ENCODE results near the gene VSX1. TPM values are rescaled to one million over a fixed set of nuclear protein-coding genes. Genes with fewer than 3 reads are reported as not detected.

VSX1 gene
- total RNA-seq, 2 donors from 2014 or later: not detected

GRCh38 chr20:25061103-25061799, 20.7 kb downstream of the VSX1 start:
- no peak for DNase-seq
- no peak overlapping the region for H3K4me3 Mint-ChIP-seq

GRCh38 chr20:25059866-25060465, 22.0 kb downstream of the VSX1 start:
- Mint-ChIP-seq H3K36me3 (ENCODE audit: low read depth) (no peaks in the 10 kb centered on the region), H3K4me1 (peaks cover 3% of the 10 kb centered on the region), H3K27ac (no peak overlapping the region), H3K27me3 (ENCODE audit: insufficient read depth) (peaks cover 96% of the 10 kb centered on the region), H3K4me3 (no peak overlapping the region), H3K9me3 (no peaks in the 10 kb centered on the region)
- H3K27ac ChIP-seq (ENCODE audit: low read depth, low read length): no peak overlapping the region
- peaks cover 100% of the 10 kb centered on the region for H3K27me3 ChIP-seq (ENCODE audit: control insufficient read depth, insufficient read depth, low read length, poor library complexity, severe bottlenecking)
- no peaks in the 10 kb centered on the region for H3K36me3 ChIP-seq (ENCODE audit: control insufficient read depth, insufficient read depth, low read length)
- no peaks in the 10 kb centered on the region for H3K9me3 ChIP-seq (ENCODE audit: control insufficient read depth, low read length)
- no peak overlapping the region for H3K9ac ChIP-seq (ENCODE audit: extremely low read depth, low read length, poor library complexity, severe bottlenecking)
- 83 to 89% methylated on average over 2 to 8 of the region's 8 CpGs for WGBS, 2 experiments (ENCODE audit: insufficient coverage in 1 of 2, insufficient read length in 1 of 2)
- peak; percentile 36 for DNase-seq
- TF ChIP-seq CTCF (conservative IDR thresholded peaks at IDR 0.05): no peak
- H3K4me1 ChIP-seq (ENCODE audit: control insufficient read depth, insufficient read depth, low read length): no peaks in the 10 kb centered on the region
- H3K4me3 ChIP-seq (ENCODE audit: low read length): no peak overlapping the region

More at GRCh38 chr20:25061103-25061799, 20.7 kb downstream of the VSX1 start:
- Histone ChIP-seq H3K4me3 (ENCODE audit: low read length) (no peak overlapping the region), H3K9ac (ENCODE audit: extremely low read depth, low read length, poor library complexity, severe bottlenecking) (no peak overlapping the region), H3K36me3 (ENCODE audit: control insufficient read depth, insufficient read depth, low read length) (no peaks in the 10 kb centered on the region), H3K27ac (ENCODE audit: low read depth, low read length) (no peak overlapping the region), H3K4me1 (ENCODE audit: control insufficient read depth, insufficient read depth, low read length) (no peaks in the 10 kb centered on the region), H3K9me3 (ENCODE audit: control insufficient read depth, low read length) (no peaks in the 10 kb centered on the region), H3K27me3 (ENCODE audit: control insufficient read depth, insufficient read depth, low read length, poor library complexity, severe bottlenecking) (peaks cover 95% of the 10 kb centered on the region)
- 74 to 78% methylated on average over 6 of the region's 7 CpGs for WGBS, 2 experiments (ENCODE audit: insufficient coverage in 1 of 2, insufficient read length in 1 of 2)
- Mint-ChIP-seq H3K27ac (no peak overlapping the region), H3K36me3 (ENCODE audit: low read depth) (no peaks in the 10 kb centered on the region), H3K27me3 (ENCODE audit: insufficient read depth) (peaks cover 91% of the 10 kb centered on the region), H3K4me1 (peaks cover 5% of the 10 kb centered on the region), H3K9me3 (no peaks in the 10 kb centered on the region)
- TF ChIP-seq CTCF (conservative IDR thresholded peaks at IDR 0.05): no peak

- 67 to 69% methylated on average over 13 to 20 of the region's 20 CpGs for WGBS, 2 experiments (ENCODE audit: insufficient coverage in 1 of 2, insufficient read length in 1 of 2)
- no peak for TF ChIP-seq CTCF (conservative IDR thresholded peaks at IDR 0.05)
- H3K4me3 Mint-ChIP-seq: no peak overlapping the region
- H3K27me3 ChIP-seq (ENCODE audit: control insufficient read depth, insufficient read depth, low read length, poor library complexity, severe bottlenecking): peaks cover 100% of the 10 kb centered on the region
- H3K27ac Mint-ChIP-seq: no peak overlapping the region
- H3K36me3 ChIP-seq (ENCODE audit: control insufficient read depth, insufficient read depth, low read length): no peaks in the 10 kb centered on the region
- H3K9me3 ChIP-seq (ENCODE audit: control insufficient read depth, low read length): no peaks in the 10 kb centered on the region
- H3K9me3 Mint-ChIP-seq: no peaks in the 10 kb centered on the region
- no peak overlapping the region for H3K4me3 ChIP-seq (ENCODE audit: low read length)
- no peak overlapping the region for H3K27ac ChIP-seq (ENCODE audit: low read depth, low read length)
- H3K9ac ChIP-seq (ENCODE audit: extremely low read depth, low read length, poor library complexity, severe bottlenecking): no peak overlapping the region
- H3K4me1 Mint-ChIP-seq: peaks cover 3% of the 10 kb centered on the region
- no peaks in the 10 kb centered on the region for H3K36me3 Mint-ChIP-seq (ENCODE audit: low read depth)
- no peaks in the 10 kb centered on the region for H3K4me1 ChIP-seq (ENCODE audit: control insufficient read depth, insufficient read depth, low read length)
- DNase-seq: peak; percentile 57
- H3K27me3 Mint-ChIP-seq (ENCODE audit: insufficient read depth): peaks cover 98% of the 10 kb centered on the region
Measured at GRCh38 chr20:25058847-25059810, 22.8 kb downstream of the VSX1 start.

All from endodermal cell (in vitro differentiated cells).